Measurements from ENCODE around the gene NCOR2.

DNA sequence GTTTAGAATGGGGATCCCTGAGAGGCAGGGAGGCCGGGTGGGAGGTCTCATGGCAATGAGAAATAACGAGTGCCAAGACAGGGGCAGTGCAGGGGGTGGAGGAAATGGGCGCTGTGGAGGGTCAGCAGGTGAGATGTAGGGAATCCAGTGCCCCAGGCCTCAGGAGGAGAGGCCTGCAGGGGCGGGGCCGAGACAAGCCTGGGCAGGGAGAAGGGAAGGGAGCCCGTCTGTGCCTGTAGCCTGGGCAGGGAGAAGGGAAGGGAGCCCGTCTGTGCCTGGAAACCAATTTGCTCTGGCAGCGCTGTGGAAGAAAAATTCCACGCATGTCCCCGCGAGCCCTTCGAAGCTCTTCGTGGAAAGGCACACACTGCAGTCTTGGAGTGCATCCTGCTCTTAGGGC lies 10.6 kb upstream of the NCOR2 start:
- TF ChIP-seq PATZ1 (CRISPR knock-in tag; IDR thresholded peaks at IDR 0.05; ENCODE audit: borderline replicate concordance) (no peak), OSR1 (CRISPR knock-in tag; IDR thresholded peaks at IDR 0.05) (no peak), ZFP3 (CRISPR knock-in tag; IDR thresholded peaks at IDR 0.05) (no peak), CREB5 (CRISPR knock-in tag; IDR thresholded peaks at IDR 0.05; ENCODE audit: low read depth) (no peak), BACH2 (CRISPR knock-in tag; IDR thresholded peaks at IDR 0.05; ENCODE audit: borderline replicate concordance) (no peak), ZNF8 (CRISPR knock-in tag; IDR thresholded peaks at IDR 0.05) (no peak), ISL1 (CRISPR knock-in tag; IDR thresholded peaks at IDR 0.05) (no peak), ARNTL (CRISPR knock-in tag; IDR thresholded peaks at IDR 0.05; ENCODE audit: borderline replicate concordance, low read depth) (no peak), RARB (CRISPR knock-in tag; IDR thresholded peaks at IDR 0.05) (no peak), ZC3H10 (CRISPR knock-in tag; IDR thresholded peaks at IDR 0.05) (no peak), POU6F1 (CRISPR knock-in tag; IDR thresholded peaks at IDR 0.05; ENCODE audit: borderline replicate concordance, low read depth) (no peak), ZFP30 (CRISPR knock-in tag; IDR thresholded peaks at IDR 0.05) (no peak)
